ENCODE measurements around the gene GFRA4.

The GFRA4 gene

GRCh38 chr20:3673221-3674070, 10.2 kb upstream of the GFRA4 start:
- DNase-seq, result no peak

- no peak for DNase-seq
Observed at GRCh38 chr20:3672547-3673171, 9.5 kb upstream of the GFRA4 start.

- no peak for DNase-seq
Observed at GRCh38 chr20:3671986-3672546, 8.9 kb upstream of the GFRA4 start.

- DNase-seq, result no peak
Observed at GRCh38 chr20:3670945-3671344, 7.7 kb upstream of the GFRA4 start.

GRCh38 chr20:3670511-3670910, 7.3 kb upstream of the GFRA4 start:
- DNase-seq, result no peak

- no peak for DNase-seq
Observed at GRCh38 chr20:3669710-3670367, 6.6 kb upstream of the GFRA4 start.

GRCh38 chr20:3667434-3668037, 4.3 kb upstream of the GFRA4 start:
- DNase-seq, result no peak

- DNase-seq, result no peak
Observed at GRCh38 chr20:3663858-3664257, 659 bp upstream of the GFRA4 start.

GRCh38 chr20:3661814-3662665, 1.2 kb downstream of the GFRA4 start:
- DNase-seq, result no peak

- no peak for DNase-seq
Observed at GRCh38 chr20:3661060-3661813, 2.0 kb downstream of the GFRA4 start.

- DNase-seq, result no peak
Observed at GRCh38 chr20:3660262-3661059, 2.7 kb downstream of the GFRA4 start.

GRCh38 chr20:3659492-3660261, 3.5 kb downstream of the GFRA4 start:
- DNase-seq, result no peak

- no peak for DNase-seq
Observed at GRCh38 chr20:3658716-3659491, 4.3 kb downstream of the GFRA4 start.

GRCh38 chr20:3658019-3658715, 5.0 kb downstream of the GFRA4 start:
- no peak for DNase-seq

- no peak for DNase-seq
Observed at GRCh38 chr20:3655131-3655405, 8.1 kb downstream of the GFRA4 start.

GRCh38 chr20:3654326-3655130, 8.7 kb downstream of the GFRA4 start:
- DNase-seq, result no peak

- no peak for DNase-seq
Observed at GRCh38 chr20:3653921-3654320, 9.3 kb downstream of the GFRA4 start.
